DOHH2 (cell line): ENCODE results near the gene DISC1.
"Not testable (repeated sequence)": the region's sequence is repeated elsewhere in the genome, so short reads cannot be mapped to it uniquely, and the experiment has no call there.

ENCODE experiments used
- H3F3A ChIP-seq: fragments of 200-600 bp; sonication (generic), shearing (Covaris generic); 2 replicates; pipeline ENCODE4 v1.6.0; 2016; ENCODE audit warnings: antibody characterized with exemption, mild to moderate bottlenecking; ENCODE audit not compliant: control insufficient read depth, insufficient read depth
- H3K27ac ChIP-seq: fragments of 200-600 bp; sonication (generic); 2 replicates; pipeline ENCODE4 v1.5.1; 2014; ENCODE audit warnings: low read depth, mild to moderate bottlenecking, low read length, moderate library complexity
- H3K27me3 ChIP-seq: fragments of 200-600 bp; sonication (generic); 2 replicates; pipeline ENCODE4 v1.6.1; 2014; ENCODE audit warnings: mild to moderate bottlenecking, low read length, mixed read lengths; ENCODE audit not compliant: control insufficient read depth
- H3K36me3 ChIP-seq: fragments of 200-600 bp; sonication (generic); 2 replicates; pipeline ENCODE4 v1.6.1; 2014; ENCODE audit warnings: mild to moderate bottlenecking, low read length, moderate library complexity, mixed read lengths; ENCODE audit not compliant: control insufficient read depth
- H3K4me1 ChIP-seq: fragments of 200-600 bp; sonication (generic); 2 replicates; pipeline ENCODE4 v1.6.1; 2014; ENCODE audit warnings: mild to moderate bottlenecking, low read length, mixed read lengths; ENCODE audit not compliant: control insufficient read depth
- H3K4me2 ChIP-seq: fragments of 200-600 bp; sonication (generic); 2 replicates; pipeline ENCODE4 v1.6.0; 2014; ENCODE audit warnings: mild to moderate bottlenecking, low read length, moderate library complexity
- H3K4me3 ChIP-seq: fragments of 200-600 bp; sonication (generic); 2 replicates; pipeline ENCODE4 v1.5.1; 2014; ENCODE audit warnings: mild to moderate bottlenecking, low read length, mixed read lengths
- H3K79me2 ChIP-seq: fragments of 200-600 bp; sonication (generic); 2 replicates; pipeline ENCODE4 v1.6.1; 2014; ENCODE audit warnings: mild to moderate bottlenecking, low read length, mixed read lengths; ENCODE audit not compliant: control insufficient read depth
- H3K9me2 ChIP-seq: fragments of 200-600 bp; sonication (generic); replicated peaks from 2 replicates; pipeline ENCODE4 v1.6.1; 2014; ENCODE audit warnings: mild to moderate bottlenecking, low read length, mixed read lengths; ENCODE audit not compliant: control insufficient read depth
- H3K9me3 ChIP-seq: fragments of 200-600 bp; sonication (generic); 2 replicates; pipeline ENCODE4 v1.6.1; 2014; ENCODE audit warnings: antibody characterized with exemption, low read length, mixed read lengths; ENCODE audit not compliant: control insufficient read depth, insufficient read depth
- H4K20me1 ChIP-seq: fragments of 200-600 bp; sonication (generic); 2 replicates; pipeline ENCODE4 v1.6.0; 2014; ENCODE audit warnings: low read depth, mild to moderate bottlenecking, antibody characterized with exemption, low read length, moderate library complexity; ENCODE audit not compliant: control insufficient read depth, insufficient read depth
- CTCF ChIP-seq: fragments of 200-600 bp; sonication (generic); IDR thresholded peaks from one replicate; pipeline ENCODE4 v1.5.1; 2014; ENCODE audit warnings: antibody characterized with exemption, mild to moderate bottlenecking, low read depth, low read length; ENCODE audit not compliant: poor library complexity, severe bottlenecking
- EZH2phosphoT487 ChIP-seq: fragments of 200-600 bp; sonication (generic); IDR thresholded peaks from 2 replicates; pipeline ENCODE4 v1.6.1; 2017; ENCODE audit warnings: borderline replicate concordance, mild to moderate bottlenecking, antibody characterized with exemption, low read length, moderate library complexity, mixed read lengths

DISC1 gene

GRCh38 chr1:231763456-231763855, 136.9 kb downstream of the DISC1 start:
- Histone ChIP-seq H3K79me2 (no peaks in the 10 kb centered on the region), H3K4me1 (no peaks in the 10 kb centered on the region), H3K9me3 (no peaks in the 10 kb centered on the region), H3F3A (no peaks in the 10 kb centered on the region), H3K36me3 (no peaks in the 10 kb centered on the region), H3K4me2 (no peak overlapping the region), H3K27me3 (no peaks in the 10 kb centered on the region; the same call in 1 of the 2 replicates), H4K20me1 (no peaks in the 10 kb centered on the region), H3K9me2 (no peaks in the 10 kb centered on the region), H3K4me3 (no peak overlapping the region), H3K27ac (no peak overlapping the region)
- no peak for TF ChIP-seq EZH2phosphoT487
- no peak for TF ChIP-seq CTCF

GRCh38 chr1:231765825-231766224, 139.2 kb downstream of the DISC1 start:
- not testable (repeated sequence) for H3K79me2 ChIP-seq, H4K20me1 ChIP-seq, H3K27me3 ChIP-seq, H3K4me3 ChIP-seq, H3K27ac ChIP-seq, H3K4me1 ChIP-seq, H3F3A ChIP-seq, H3K9me2 ChIP-seq, H3K4me2 ChIP-seq, H3K9me3 ChIP-seq, H3K36me3 ChIP-seq

- H3F3A ChIP-seq: no peaks in the 10 kb centered on the region
- H3K4me3 ChIP-seq: no peak overlapping the region
- no peaks in the 10 kb centered on the region for H3K9me3 ChIP-seq
- H3K36me3 ChIP-seq: no peaks in the 10 kb centered on the region
- H3K4me1 ChIP-seq: no peaks in the 10 kb centered on the region
- no peaks in the 10 kb centered on the region for H3K9me2 ChIP-seq
- H3K27me3 ChIP-seq: no peaks in the 10 kb centered on the region; the same call in 1 of the 2 replicates
- H3K4me2 ChIP-seq: no peak overlapping the region
- no peaks in the 10 kb centered on the region for H3K79me2 ChIP-seq
- no peak overlapping the region for H3K27ac ChIP-seq
- no peak for TF ChIP-seq EZH2phosphoT487
- TF ChIP-seq CTCF: no peak
- H4K20me1 ChIP-seq: no peaks in the 10 kb centered on the region
Measured at GRCh38 chr1:231767471-231767870, 140.9 kb downstream of the DISC1 start.

GRCh38 chr1:231768416-231768815, 141.8 kb downstream of the DISC1 start:
- H4K20me1 ChIP-seq: no peaks in the 10 kb centered on the region
- H3F3A ChIP-seq: no peaks in the 10 kb centered on the region
- no peaks in the 10 kb centered on the region; the same call in 1 of the 2 replicates for H3K27me3 ChIP-seq
- no peak overlapping the region for H3K4me2 ChIP-seq
- H3K36me3 ChIP-seq: no peaks in the 10 kb centered on the region
- TF ChIP-seq EZH2phosphoT487: no peak
- no peak for TF ChIP-seq CTCF
- H3K9me3 ChIP-seq: no peaks in the 10 kb centered on the region
- H3K4me1 ChIP-seq: no peaks in the 10 kb centered on the region
- H3K4me3 ChIP-seq: no peak overlapping the region
- H3K27ac ChIP-seq: no peak overlapping the region
- H3K9me2 ChIP-seq: no peaks in the 10 kb centered on the region
- no peaks in the 10 kb centered on the region for H3K79me2 ChIP-seq
